Stomach smooth muscle (tissue), 2 donors: ENCODE results near the gene NEDD9.

Source experiments
- H3K27ac ChIP-seq: one replicate; pipeline ENCODE4 v1.7.0; 2013; ENCODE audit warnings: mild to moderate bottlenecking, low read length, inconsistent platforms
- H3K27me3 ChIP-seq, 2 donors: one replicate each; pipeline ENCODE4 v1.7.0; 2013; ENCODE audit warnings: low read length in 2 of 2; ENCODE audit not compliant: insufficient read depth in 2 of 2, control insufficient read depth in 1 of 2
- H3K36me3 ChIP-seq, 2 donors: one replicate each; pipeline ENCODE4 v1.7.0; 2013; ENCODE audit warnings: low read length in 2 of 2; ENCODE audit not compliant: control insufficient read depth in 2 of 2, insufficient read depth in 2 of 2
- H3K4me1 ChIP-seq: one replicate; pipeline ENCODE4 v1.7.0; 2013; ENCODE audit warnings: low read length; ENCODE audit not compliant: control insufficient read depth, insufficient read depth
- H3K4me3 ChIP-seq, 2 donors: one replicate each; pipeline ENCODE4 v1.7.0; 2013; ENCODE audit warnings: low read length in 2 of 2
- H3K9ac ChIP-seq, 2 donors: one replicate each; pipeline ENCODE4 v1.7.0; 2013; ENCODE audit warnings: low read length in 2 of 2, mild to moderate bottlenecking in 1 of 2
- H3K9me3 ChIP-seq, 2 donors: one replicate each; pipeline ENCODE4 v1.7.0; 2013; ENCODE audit warnings: low read length in 2 of 2; ENCODE audit not compliant: control insufficient read depth in 2 of 2
- donor health status: healthy.
- donor health status: Pancreatic carcinoma.

Gene NEDD9

DNA sequence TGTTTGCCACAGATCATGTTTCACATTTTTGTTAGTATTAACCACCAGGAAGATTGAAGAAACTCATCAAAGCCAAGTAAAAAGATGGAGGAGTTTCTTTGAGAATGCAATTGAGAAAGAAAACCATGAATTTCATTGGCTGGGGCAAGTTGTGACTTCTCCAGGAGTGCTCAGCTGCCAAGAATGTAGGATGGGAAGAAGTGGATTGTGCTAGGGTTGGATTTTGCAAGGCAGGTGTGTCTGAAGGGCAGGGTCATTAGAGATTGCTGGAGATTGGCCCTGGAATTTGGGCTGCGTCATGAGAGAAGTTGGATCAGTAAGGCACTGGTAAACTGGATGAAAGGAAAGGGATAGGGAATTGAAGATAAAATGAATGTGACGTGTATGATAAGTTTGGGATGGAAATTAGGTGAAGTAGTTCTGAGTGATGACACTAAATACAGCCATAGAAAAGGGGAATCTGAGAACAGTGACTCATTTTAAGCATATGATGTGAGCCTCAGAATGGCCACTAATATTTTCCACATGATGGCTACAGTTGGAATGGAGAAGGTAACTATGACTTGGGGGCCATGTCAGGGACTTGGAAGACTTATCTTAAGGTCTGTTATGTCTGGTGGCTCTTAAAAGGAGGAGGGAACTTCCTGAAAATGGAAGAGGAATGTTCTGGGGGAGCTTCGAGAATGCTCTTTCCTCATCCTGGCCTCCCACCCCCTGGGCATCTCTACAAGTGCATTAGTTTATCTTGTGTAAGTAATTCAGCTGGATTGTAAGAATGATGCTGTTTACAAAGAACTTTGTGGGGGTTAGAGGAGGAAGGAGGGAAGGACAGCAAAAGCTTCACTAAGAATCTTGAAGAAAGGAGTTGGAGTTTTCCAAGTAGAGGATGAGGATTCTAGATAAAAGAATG lies 93.2 kb downstream of the NEDD9 start:
- no peak overlapping the region for H3K4me3 ChIP-seq
- peaks cover 6 to 8% of the 10 kb centered on the region in 2 donors for H3K36me3 ChIP-seq
- no peaks in the 10 kb centered on the region for H3K9me3 ChIP-seq

DNA sequence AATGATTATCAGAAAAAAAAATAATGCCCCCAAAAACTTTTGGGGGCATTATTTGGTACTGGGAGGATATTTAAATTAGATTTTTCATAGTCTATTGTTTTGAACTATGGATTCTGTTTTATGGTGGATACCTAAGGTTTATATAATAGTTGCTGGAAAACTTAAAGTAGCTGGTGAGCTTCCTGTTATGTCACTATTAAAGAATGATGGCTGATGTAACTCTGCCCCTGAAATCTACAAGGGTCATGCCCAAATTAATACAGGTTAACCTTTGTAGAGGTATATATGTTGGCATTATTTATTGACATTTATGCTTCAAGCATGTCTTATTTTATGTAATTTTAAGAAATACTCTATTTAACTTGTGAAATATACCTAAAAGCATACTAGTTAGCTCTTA lies 95.7 kb downstream of the NEDD9 start:
- Histone ChIP-seq H3K4me3 (no peak overlapping the region), H3K4me1 (no peaks in the 10 kb centered on the region), H3K27ac (no peak overlapping the region), H3K9ac (no peak overlapping the region), H3K36me3 (peaks cover 6 to 8% of the 10 kb centered on the region in 2 donors), H3K9me3 (no peaks in the 10 kb centered on the region), H3K27me3 (no peaks in the 10 kb centered on the region)

More for the DNA sequence above, 93.2 kb downstream of the NEDD9 start:
- no peaks in the 10 kb centered on the region for H3K27me3 ChIP-seq
- no peak overlapping the region for H3K27ac ChIP-seq
- no peak overlapping the region for H3K9ac ChIP-seq
- H3K4me1 ChIP-seq: no peaks in the 10 kb centered on the region
